ENCODE measurements around the gene NELFCD. TPM values are rescaled to one million over a fixed set of nuclear protein-coding genes. Genes with fewer than 3 reads are reported as not detected.
A peak's percentile ranks its signal among the peaks of the same experiment; 100 is the strongest.

The NELFCD gene
- total and polyA plus RNA-seq, 9 of the 15 experiments (the other 6 are each of a cell fraction or from before 2014, with no cell fraction given) = 11.7 to 163 (median 96.5) TPM

- TF ChIP-seq ZNF518B (CRISPR knock-in tag; IDR thresholded peaks at IDR 0.05) (no peak), TAF9B (IDR thresholded peaks at IDR 0.05; ENCODE audit: partially characterized antibody) (no peak), DIDO1 (tag; IDR thresholded peaks at IDR 0.05; ENCODE audit: low read depth) (no peak), ZNF263 (CRISPR knock-in tag; IDR thresholded peaks at IDR 0.05; ENCODE audit: borderline replicate concordance) (0 out of 2 replicates have a peak, but pooled peaks have one; percentile 45), NCOA1 (IDR thresholded peaks at IDR 0.05; ENCODE audit: low read depth) (no peak), ZBTB8A (IDR thresholded peaks at IDR 0.05; ENCODE audit: partially characterized antibody) (no peak), TAF7 (tag; IDR thresholded peaks at IDR 0.05) (no peak), CTBP1 (IDR thresholded peaks at IDR 0.05; ENCODE audit: borderline replicate concordance) (no peak), WHSC1 (IDR thresholded peaks at IDR 0.05; ENCODE audit: low read length) (no peak), RNF2 (IDR thresholded peaks at IDR 0.05) (no peak; the same call in 1 of the 2 replicates), TAF15 (IDR thresholded peaks at IDR 0.05; ENCODE audit: low read depth, low read length) (no peak), ZNF143 (CRISPR knock-in tag; IDR thresholded peaks at IDR 0.05) (0 out of 2 replicates have a peak, but pooled peaks have one; percentile 51), BDP1 (IDR thresholded peaks at IDR 0.05; ENCODE audit: insufficient read depth, insufficient read length) (no peak), POLR2G (IDR thresholded peaks at IDR 0.05; ENCODE audit: low read depth, low read length) (peak; percentile 76)
- TF ChIP-seq, protein P1, sequence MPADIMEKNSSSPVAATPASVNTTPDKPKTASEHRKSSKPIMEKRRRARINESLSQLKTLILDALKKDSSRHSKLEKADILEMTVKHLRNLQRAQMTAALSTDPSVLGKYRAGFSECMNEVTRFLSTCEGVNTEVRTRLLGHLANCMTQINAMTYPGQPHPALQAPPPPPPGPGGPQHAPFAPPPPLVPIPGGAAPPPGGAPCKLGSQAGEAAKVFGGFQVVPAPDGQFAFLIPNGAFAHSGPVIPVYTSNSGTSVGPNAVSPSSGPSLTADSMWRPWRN (IDR thresholded peaks at IDR 0.05; ENCODE audit: low read depth) = no peak
- TF ChIP-seq, protein P2, sequence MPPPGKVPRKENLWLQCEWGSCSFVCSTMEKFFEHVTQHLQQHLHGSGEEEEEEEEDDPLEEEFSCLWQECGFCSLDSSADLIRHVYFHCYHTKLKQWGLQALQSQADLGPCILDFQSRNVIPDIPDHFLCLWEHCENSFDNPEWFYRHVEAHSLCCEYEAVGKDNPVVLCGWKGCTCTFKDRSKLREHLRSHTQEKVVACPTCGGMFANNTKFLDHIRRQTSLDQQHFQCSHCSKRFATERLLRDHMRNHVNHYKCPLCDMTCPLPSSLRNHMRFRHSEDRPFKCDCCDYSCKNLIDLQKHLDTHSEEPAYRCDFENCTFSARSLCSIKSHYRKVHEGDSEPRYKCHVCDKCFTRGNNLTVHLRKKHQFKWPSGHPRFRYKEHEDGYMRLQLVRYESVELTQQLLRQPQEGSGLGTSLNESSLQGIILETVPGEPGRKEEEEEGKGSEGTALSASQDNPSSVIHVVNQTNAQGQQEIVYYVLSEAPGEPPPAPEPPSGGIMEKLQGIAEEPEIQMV (tag; conservative IDR thresholded peaks at IDR 0.05; ENCODE audit: low read depth) = no peak
- TF ChIP-seq, protein P3, sequence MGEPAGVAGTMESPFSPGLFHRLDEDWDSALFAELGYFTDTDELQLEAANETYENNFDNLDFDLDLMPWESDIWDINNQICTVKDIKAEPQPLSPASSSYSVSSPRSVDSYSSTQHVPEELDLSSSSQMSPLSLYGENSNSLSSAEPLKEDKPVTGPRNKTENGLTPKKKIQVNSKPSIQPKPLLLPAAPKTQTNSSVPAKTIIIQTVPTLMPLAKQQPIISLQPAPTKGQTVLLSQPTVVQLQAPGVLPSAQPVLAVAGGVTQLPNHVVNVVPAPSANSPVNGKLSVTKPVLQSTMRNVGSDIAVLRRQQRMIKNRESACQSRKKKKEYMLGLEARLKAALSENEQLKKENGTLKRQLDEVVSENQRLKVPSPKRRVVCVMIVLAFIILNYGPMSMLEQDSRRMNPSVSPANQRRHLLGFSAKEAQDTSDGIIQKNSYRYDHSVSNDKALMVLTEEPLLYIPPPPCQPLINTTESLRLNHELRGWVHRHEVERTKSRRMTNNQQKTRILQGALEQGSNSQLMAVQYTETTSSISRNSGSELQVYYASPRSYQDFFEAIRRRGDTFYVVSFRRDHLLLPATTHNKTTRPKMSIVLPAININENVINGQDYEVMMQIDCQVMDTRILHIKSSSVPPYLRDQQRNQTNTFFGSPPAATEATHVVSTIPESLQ (CRISPR knock-in tag; IDR thresholded peaks at IDR 0.05) = peak; percentile 93; the same call in 1 of the 2 replicates
Observed at GRCh38 chr20:59042151-59042795, 61.2 kb downstream of the NELFCD start, which contains the start of gene PRELID3B (continued).
